Activated CD4-positive, alpha-beta T cell treated with anti-CD3 and anti-CD28 coated beads, Interleukin-2, amount 10 ng/mL, durations not matched to agents 24 days and 14 days (primary cell): Measurements from ENCODE around the gene PLCH2. TPM values are rescaled to one million over a fixed set of nuclear protein-coding genes. Genes with fewer than 3 reads are reported as not detected.

ENCODE experiments used
- DNase-seq: peaks from one replicate; pipeline ENCODE4 v3.0.0; 2022
- H3K27ac Mint-ChIP-seq: one replicate; pipeline ENCODE4 v1.8.0; 2022; ENCODE audit warnings: mild to moderate bottlenecking, mixed read lengths
- H3K27me3 Mint-ChIP-seq: one replicate; pipeline ENCODE4 v1.8.0; 2022; ENCODE audit warnings: mixed read lengths
- H3K36me3 Mint-ChIP-seq: one replicate; pipeline ENCODE4 v1.8.0; 2022; ENCODE audit warnings: low read depth, mild to moderate bottlenecking, mixed read lengths
- H3K4me1 Mint-ChIP-seq: one replicate; pipeline ENCODE4 v1.8.0; 2021; ENCODE audit warnings: mixed read lengths
- H3K4me3 Mint-ChIP-seq: one replicate; pipeline ENCODE4 v1.8.0; 2022; ENCODE audit warnings: mild to moderate bottlenecking, moderate library complexity, mixed read lengths
- H3K9me3 Mint-ChIP-seq: one replicate; pipeline ENCODE4 v1.8.0; 2021; ENCODE audit warnings: mixed read lengths
- intact Hi-C: fragments of 100-400 bp; cut with micrococcal nuclease; formaldehyde crosslinking; loops from one replicate; pipeline ENCODE4 v1.15.1; 2023
- total RNA-seq: library from RNA; stranded (reverse); gene quantifications from 2 replicates; pipeline ENCODE4 v1.2.3, GENCODE V29; 2022

Gene PLCH2, protein sequence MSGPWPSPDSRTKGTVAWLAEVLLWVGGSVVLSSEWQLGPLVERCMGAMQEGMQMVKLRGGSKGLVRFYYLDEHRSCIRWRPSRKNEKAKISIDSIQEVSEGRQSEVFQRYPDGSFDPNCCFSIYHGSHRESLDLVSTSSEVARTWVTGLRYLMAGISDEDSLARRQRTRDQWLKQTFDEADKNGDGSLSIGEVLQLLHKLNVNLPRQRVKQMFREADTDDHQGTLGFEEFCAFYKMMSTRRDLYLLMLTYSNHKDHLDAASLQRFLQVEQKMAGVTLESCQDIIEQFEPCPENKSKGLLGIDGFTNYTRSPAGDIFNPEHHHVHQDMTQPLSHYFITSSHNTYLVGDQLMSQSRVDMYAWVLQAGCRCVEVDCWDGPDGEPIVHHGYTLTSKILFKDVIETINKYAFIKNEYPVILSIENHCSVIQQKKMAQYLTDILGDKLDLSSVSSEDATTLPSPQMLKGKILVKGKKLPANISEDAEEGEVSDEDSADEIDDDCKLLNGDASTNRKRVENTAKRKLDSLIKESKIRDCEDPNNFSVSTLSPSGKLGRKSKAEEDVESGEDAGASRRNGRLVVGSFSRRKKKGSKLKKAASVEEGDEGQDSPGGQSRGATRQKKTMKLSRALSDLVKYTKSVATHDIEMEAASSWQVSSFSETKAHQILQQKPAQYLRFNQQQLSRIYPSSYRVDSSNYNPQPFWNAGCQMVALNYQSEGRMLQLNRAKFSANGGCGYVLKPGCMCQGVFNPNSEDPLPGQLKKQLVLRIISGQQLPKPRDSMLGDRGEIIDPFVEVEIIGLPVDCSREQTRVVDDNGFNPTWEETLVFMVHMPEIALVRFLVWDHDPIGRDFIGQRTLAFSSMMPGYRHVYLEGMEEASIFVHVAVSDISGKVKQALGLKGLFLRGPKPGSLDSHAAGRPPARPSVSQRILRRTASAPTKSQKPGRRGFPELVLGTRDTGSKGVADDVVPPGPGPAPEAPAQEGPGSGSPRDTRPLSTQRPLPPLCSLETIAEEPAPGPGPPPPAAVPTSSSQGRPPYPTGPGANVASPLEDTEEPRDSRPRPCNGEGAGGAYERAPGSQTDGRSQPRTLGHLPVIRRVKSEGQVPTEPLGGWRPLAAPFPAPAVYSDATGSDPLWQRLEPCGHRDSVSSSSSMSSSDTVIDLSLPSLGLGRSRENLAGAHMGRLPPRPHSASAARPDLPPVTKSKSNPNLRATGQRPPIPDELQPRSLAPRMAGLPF (N-terminal part only)
- total RNA-seq, result 2.2 and 2.8 TPM in 2 replicates

DNA sequence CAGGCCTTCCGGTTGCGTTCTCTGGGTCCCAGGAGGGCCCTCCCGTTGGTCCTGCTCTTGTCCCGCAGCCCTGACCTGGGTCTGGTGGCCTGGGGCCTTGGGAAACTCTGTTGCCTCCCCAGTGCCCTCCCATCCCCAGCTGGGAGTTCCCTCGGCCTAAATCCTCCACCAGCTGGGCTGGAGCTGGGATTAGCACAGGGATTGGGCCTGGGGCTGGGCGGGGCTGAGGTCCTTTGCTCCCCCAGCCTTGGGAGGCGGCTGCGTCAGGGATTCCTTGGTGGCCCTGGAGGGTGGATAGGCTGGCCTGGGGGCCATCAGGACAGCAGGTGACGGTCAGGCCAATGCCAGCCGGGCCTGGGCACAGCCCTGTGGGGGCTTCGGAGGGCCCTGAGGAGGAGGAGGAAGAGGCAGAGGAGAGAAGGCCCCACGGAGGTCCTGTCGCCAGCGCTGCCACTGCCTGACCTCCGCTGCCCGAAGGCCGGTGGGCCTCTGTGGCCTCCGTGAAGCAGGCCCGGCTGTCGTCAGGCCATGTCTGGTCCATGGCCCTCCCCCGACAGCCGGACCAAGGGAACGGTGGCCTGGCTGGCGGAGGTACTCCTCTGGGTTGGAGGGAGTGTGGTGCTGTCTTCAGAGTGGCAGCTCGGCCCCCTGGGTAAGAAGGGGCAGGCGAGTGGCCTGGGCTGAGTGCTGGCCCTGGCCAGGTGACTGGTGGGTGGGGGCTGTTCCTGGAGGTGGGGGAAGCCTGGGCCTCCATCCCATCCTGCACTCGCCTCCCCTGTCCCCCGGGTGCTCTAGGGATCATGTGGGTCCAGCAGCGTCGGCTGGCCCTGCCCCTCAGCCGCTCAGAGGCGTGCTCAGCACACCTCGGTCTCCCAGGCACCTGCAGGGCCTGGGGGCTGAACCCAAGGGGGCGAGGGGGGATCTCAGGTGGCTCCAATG is at the start of gene PLCH2:
PLCH2 (plus strand) TSS at position 229 of the 939 bp plus-strand sequence; CDS start at position 529, 300 bp downstream.
- Mint-ChIP-seq H3K27me3 (no peaks in the 10 kb centered on the region), H3K4me1 (no peaks in the 10 kb centered on the region), H3K9me3 (no peaks in the 10 kb centered on the region), H3K36me3 (no peaks in the 10 kb centered on the region), H3K4me3 (no peak within 1 kb of the TSS), H3K27ac (no peak within 1 kb of the TSS)
- intact Hi-C loops, result no loop called here
- DNase-seq, result no peak

DNA sequence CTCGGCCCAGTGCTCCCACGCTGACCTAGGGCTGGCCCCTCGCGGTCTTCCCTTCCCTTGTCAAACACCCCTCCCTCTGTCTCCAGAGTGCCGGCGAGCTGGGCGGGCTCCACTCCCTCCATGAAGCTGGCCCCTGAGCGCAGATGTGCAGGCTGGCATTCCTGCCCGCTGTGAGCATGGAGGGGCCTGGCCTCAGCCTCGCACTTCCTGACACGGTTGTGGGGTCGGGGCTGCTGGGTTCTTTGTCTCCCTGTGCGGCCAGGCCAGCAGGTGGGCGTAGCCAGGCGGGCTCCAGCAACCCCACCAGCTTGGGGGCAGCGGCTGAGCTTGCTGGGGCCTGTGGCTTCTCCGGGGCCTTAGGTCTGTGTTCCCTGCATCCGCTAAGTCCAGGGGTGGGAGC is 49.5 kb upstream of the PLCH2 start:
- H3K36me3 Mint-ChIP-seq, result peaks cover 1% of the 10 kb centered on the region
- H3K4me1 Mint-ChIP-seq, result no peaks in the 10 kb centered on the region
- H3K27me3 Mint-ChIP-seq, result no peaks in the 10 kb centered on the region
- H3K4me3 Mint-ChIP-seq, result no peak overlapping the region
- DNase-seq, result no peak
- H3K27ac Mint-ChIP-seq, result no peak overlapping the region
- intact Hi-C loops, result no loop called here
- no peaks in the 10 kb centered on the region for H3K9me3 Mint-ChIP-seq

DNA sequence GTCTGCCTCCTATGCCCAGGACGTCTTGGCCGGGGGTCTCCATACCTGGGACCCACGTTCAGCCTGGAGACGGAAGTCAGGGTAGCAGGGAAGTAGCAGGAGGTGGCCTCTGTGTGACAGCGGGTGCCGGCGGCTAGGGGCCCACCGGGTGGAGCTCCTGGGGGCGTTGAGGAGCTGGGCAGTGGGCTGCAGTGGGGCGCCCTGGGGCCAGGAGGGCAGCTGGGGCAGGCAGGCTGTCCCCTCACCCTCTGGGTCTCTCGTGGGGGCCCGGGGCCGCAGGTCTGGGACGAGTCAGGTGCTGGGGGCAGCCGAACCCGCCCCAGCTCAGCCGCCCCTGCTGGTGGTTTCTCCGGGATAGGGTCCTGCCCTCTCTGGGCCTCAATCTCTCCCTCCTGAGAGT is 49.0 kb upstream of the PLCH2 start:
- Mint-ChIP-seq H3K36me3 (peaks cover 1% of the 10 kb centered on the region), H3K27ac (no peak overlapping the region), H3K4me1 (no peaks in the 10 kb centered on the region), H3K9me3 (no peaks in the 10 kb centered on the region), H3K27me3 (no peaks in the 10 kb centered on the region), H3K4me3 (no peak overlapping the region)
- no peak for DNase-seq
- intact Hi-C loops, result no loop called here

DNA sequence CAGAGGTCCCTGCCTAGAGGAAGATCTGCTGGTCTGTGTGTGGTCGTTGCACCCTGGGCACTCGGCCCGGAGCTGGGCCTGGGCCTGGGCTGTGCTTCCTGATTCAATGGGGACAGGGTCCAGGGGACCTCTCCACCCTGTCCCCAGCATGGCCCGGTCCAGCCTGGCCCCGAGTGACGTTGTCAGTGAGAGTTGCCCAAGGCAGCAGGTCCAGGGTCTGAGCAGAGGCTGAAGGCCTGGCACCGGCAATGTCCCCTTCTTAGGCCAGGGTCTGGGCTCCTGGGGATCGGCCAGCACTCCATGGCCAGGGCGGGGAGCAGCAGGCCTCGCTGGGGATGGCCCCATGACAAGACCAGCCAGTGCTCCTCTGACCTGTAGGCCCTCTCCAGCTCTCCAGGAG is 48.1 kb upstream of the PLCH2 start:
- no peak overlapping the region for H3K4me3 Mint-ChIP-seq
- H3K9me3 Mint-ChIP-seq, result no peaks in the 10 kb centered on the region
- H3K4me1 Mint-ChIP-seq, result no peaks in the 10 kb centered on the region
- no peak overlapping the region for H3K27ac Mint-ChIP-seq
- no peaks in the 10 kb centered on the region for H3K27me3 Mint-ChIP-seq
- H3K36me3 Mint-ChIP-seq, result peaks cover 1% of the 10 kb centered on the region
- intact Hi-C loops, result no loop called here
- no peak for DNase-seq

DNA sequence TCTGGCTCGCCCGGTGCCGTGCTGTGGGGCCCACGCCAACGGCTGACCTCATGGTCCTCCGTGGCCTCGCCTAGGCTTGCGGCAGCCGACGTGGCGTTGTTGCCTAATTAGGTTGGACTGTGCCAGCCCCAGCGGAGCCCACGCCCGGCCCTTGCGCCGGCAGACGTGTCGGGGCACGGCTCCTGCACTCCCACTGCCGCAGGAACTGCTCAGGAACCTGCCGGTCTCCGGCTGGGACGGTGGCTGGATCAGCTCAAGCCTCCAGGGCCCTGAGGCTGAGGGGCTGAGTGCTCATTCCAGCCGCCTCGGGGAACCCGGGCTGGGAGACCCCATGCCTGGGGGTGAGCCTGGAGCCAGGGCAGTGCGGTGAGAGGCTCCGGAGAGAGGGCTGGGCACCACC is 47.6 kb upstream of the PLCH2 start:
- H3K4me3 Mint-ChIP-seq, result no peak overlapping the region
- no peak for DNase-seq
- H3K27ac Mint-ChIP-seq, result no peak overlapping the region
- peaks cover under 1% of the 10 kb centered on the region for H3K36me3 Mint-ChIP-seq
- intact Hi-C loops, result no loop called here
- no peaks in the 10 kb centered on the region for H3K27me3 Mint-ChIP-seq
- no peaks in the 10 kb centered on the region for H3K4me1 Mint-ChIP-seq
- H3K9me3 Mint-ChIP-seq, result no peaks in the 10 kb centered on the region

DNA sequence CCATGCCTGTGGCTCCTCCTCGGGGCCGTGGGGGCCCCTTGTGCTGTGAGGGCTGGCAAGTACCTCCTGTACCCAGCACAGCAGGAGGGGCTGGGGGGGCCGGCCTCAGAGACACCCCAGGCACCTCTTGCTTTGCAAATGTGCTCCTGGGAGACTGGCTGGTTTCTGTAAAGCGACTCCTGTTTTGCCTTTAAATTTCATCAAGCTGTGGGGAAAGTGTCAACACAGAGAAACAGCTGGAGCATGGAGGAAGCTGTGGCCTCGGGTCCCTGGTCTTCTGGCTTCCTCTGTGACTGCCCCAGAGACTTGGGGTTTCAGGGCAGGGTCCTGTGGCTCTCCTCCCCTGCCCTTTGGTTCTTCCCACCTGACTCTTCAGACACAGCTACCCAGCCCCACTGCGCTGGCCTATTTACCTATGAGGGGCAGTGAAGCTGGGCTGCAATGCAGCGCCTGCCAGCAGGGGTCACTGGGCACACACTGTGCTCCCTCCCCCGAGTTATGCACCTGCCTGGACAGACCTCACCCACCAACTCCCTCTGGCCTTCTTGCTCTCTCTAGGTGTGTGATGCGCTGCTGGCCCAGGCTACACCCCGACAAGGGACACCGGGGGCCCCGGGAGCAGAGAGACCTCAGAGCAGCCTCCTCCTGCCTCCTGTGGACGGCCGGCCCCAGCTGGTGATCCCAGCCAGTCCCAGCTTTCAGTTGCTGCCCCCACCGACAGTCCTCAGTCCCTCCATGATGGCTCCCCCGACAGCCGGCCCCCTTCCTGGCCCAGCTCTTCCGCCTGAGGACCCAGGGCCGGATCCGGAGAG is 46.1 kb upstream of the PLCH2 start:
- Mint-ChIP-seq H3K36me3 (no peaks in the 10 kb centered on the region), H3K9me3 (no peaks in the 10 kb centered on the region), H3K27ac (no peak overlapping the region), H3K4me3 (no peak overlapping the region), H3K4me1 (no peaks in the 10 kb centered on the region), H3K27me3 (no peaks in the 10 kb centered on the region)
- intact Hi-C loops, result no loop called here
- no peak for DNase-seq

DNA sequence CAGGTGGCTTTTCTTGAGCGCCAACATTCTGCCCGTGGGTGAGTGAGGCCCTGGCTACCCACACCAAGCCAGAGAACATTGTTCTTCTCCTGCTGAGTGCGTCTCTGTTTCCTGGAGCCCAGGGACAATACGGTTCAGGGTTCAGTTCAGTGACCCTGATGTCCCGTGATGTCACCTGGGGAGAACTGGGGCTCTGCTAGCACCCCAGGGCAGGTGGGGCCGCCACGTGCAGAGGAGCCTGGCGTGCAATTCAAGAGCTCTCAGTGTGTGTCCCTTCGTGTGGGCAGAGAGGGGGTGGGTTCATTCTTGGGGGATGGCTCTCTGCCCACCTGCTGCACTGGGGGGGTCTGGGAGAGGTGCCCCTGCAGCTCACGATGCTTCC is 45.5 kb upstream of the PLCH2 start:
- Mint-ChIP-seq H3K27ac (no peak overlapping the region), H3K4me1 (no peaks in the 10 kb centered on the region), H3K9me3 (no peaks in the 10 kb centered on the region), H3K36me3 (no peaks in the 10 kb centered on the region), H3K4me3 (no peak overlapping the region), H3K27me3 (no peaks in the 10 kb centered on the region)
- DNase-seq, result no peak
- intact Hi-C loops, result no loop called here

DNA sequence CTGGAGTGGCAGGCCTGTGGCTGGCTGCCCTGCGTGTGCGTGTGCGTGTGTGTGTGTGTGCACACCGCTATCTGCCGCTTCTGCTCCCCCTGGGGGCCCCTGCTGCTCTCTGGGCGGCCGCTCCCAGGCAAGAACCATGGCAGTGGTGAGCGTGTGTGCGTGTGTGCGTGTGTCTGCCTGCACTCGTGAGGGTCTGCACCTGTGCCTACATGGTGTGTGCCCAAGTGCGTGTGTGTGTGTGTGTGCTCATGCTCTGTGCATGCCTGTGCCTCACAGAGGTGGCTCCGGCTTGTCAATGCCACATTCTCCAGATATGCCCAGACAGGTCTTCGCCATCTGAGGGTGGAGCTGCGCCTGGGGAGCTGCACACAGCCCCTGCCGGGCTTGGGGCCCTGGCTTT is 45.0 kb upstream of the PLCH2 start:
- no peaks in the 10 kb centered on the region for H3K9me3 Mint-ChIP-seq
- no peaks in the 10 kb centered on the region for H3K4me1 Mint-ChIP-seq
- no peak for DNase-seq
- H3K27me3 Mint-ChIP-seq, result no peaks in the 10 kb centered on the region
- H3K36me3 Mint-ChIP-seq, result no peaks in the 10 kb centered on the region
- intact Hi-C loops, result no loop called here
- H3K4me3 Mint-ChIP-seq, result no peak overlapping the region
- no peak overlapping the region for H3K27ac Mint-ChIP-seq

DNA sequence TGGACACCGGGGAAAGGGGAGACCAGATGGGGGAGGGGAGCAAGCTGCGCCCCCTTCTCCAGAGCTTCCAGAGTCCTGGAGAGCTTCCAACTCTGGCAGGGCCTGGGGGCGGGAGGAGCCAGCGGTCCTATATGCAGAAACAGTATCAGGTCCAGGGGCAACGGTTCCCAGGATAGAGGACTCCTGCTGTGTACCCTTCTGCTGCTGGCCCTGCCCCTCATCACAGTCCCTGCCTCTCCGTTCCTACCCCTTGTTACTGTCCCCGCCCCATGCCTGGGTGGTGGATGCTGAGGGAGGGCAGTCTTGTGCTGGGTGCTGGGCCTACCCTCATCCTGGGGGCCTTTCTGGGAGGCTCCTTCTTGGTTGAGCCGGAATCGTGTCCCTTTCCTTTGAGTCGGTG is 44.6 kb upstream of the PLCH2 start:
- H3K27me3 Mint-ChIP-seq, result no peaks in the 10 kb centered on the region
- no peak overlapping the region for H3K4me3 Mint-ChIP-seq
- intact Hi-C loops, result no loop called here

DNA sequence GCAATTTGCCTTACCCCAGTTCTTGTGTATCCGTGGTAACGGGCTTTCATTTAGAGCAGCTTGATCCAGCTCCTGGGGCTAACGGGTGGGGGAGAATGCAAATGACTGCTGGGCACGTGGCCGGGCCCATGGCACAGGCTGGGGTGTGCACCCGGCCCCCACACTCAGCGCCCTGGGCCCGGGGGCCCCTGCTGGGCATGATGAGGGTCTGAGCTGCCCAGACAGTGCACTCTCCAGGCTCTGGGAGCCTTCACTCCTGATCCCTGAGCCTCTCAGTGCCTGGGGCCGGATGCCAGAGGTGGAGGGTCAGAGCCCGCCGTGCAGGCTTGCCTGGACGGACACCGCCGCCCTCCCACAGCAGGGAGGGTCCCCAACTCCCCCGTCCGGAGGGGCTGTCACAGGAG is 43.6 kb upstream of the PLCH2 start:
- Mint-ChIP-seq H3K27me3 (no peaks in the 10 kb centered on the region), H3K36me3 (no peaks in the 10 kb centered on the region), H3K4me1 (no peaks in the 10 kb centered on the region), H3K9me3 (no peaks in the 10 kb centered on the region), H3K27ac (no peak overlapping the region), H3K4me3 (no peak overlapping the region)
- intact Hi-C loops, result no loop called here
- no peak for DNase-seq

More for the DNA sequence above, 44.6 kb upstream of the PLCH2 start:
- H3K36me3 Mint-ChIP-seq, result no peaks in the 10 kb centered on the region
- H3K9me3 Mint-ChIP-seq, result no peaks in the 10 kb centered on the region
- H3K27ac Mint-ChIP-seq, result no peak overlapping the region
- DNase-seq, result no peak
- no peaks in the 10 kb centered on the region for H3K4me1 Mint-ChIP-seq

DNA sequence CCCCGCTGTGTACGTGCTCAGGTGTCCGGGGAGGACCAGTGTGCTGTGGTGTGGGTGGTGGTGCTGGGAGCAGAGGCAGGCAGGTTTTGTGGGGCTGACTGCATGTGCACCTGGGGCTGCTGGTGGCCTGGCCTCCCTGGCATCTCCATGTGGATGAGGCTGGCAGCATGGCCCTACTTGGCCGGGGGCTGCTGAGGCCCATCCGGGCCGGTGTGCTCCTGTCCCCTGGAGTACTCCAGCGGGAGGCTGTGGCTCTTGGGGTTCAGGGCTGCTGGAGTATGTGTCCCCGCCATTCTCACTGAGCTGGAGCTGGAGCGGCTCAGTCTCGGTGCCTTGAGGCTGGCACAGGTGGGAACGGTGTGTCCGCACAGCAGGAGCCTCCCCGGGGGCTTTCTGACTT is 42.9 kb upstream of the PLCH2 start:
- no peaks in the 10 kb centered on the region for H3K9me3 Mint-ChIP-seq
- H3K4me3 Mint-ChIP-seq, result no peak overlapping the region
- H3K4me1 Mint-ChIP-seq, result no peaks in the 10 kb centered on the region

DNA sequence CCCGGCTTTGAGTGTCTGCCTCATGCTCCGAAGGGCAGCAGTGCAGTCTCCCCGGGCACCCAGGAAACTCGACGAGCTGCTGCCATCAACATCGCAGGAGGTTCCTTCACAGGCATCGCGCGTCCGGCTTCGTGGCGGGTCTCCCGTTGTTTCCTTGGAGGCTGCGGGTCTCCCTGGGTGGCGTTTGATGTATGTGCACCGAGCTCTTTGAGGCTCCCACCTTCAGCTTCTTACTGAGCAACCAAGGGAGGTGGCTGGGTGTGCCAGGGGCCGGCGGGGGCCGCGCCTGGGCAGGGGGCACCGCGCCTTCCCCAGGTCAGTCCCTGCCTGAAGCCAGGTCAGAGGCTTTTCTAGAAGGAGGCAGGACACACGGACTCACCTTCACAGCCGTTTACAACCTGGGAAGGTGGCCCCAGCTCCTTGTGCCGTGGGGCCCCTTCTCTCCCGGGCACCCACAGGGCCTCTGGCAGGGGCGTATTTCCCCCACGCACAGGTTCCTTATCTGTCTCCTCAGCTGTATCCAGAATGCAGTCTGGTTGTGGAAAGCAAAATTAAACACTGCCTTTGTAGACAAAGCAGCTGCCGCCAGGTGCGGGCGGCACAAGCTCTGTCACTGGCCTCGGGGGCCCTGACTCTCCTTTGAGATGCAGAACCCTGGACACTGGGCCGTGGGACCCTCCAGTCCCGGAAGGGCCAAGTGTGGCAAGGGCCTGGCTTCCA is 42.0 kb upstream of the PLCH2 start:
- intact Hi-C loops, result no loop called here
- H3K4me1 Mint-ChIP-seq, result no peaks in the 10 kb centered on the region
- H3K27ac Mint-ChIP-seq, result no peak overlapping the region
- no peaks in the 10 kb centered on the region for H3K36me3 Mint-ChIP-seq
- DNase-seq, result no peak
- H3K27me3 Mint-ChIP-seq, result no peaks in the 10 kb centered on the region
- H3K9me3 Mint-ChIP-seq, result no peaks in the 10 kb centered on the region
- no peak overlapping the region for H3K4me3 Mint-ChIP-seq

More for the DNA sequence above, 42.9 kb upstream of the PLCH2 start:
- H3K36me3 Mint-ChIP-seq, result no peaks in the 10 kb centered on the region
- no peak overlapping the region for H3K27ac Mint-ChIP-seq
- no peak for DNase-seq
- no peaks in the 10 kb centered on the region for H3K27me3 Mint-ChIP-seq
- intact Hi-C loops, result no loop called here
